ENCODE results near the gene SIGLEC11. TPM values are rescaled to one million over a fixed set of nuclear protein-coding genes. Genes with fewer than 3 reads are reported as not detected.

The SIGLEC11 gene
- total and polyA plus RNA-seq, 2 of the 13 experiments (the other 11 are each of a cell fraction or from before 2014, with no cell fraction given) = not detected

DNA sequence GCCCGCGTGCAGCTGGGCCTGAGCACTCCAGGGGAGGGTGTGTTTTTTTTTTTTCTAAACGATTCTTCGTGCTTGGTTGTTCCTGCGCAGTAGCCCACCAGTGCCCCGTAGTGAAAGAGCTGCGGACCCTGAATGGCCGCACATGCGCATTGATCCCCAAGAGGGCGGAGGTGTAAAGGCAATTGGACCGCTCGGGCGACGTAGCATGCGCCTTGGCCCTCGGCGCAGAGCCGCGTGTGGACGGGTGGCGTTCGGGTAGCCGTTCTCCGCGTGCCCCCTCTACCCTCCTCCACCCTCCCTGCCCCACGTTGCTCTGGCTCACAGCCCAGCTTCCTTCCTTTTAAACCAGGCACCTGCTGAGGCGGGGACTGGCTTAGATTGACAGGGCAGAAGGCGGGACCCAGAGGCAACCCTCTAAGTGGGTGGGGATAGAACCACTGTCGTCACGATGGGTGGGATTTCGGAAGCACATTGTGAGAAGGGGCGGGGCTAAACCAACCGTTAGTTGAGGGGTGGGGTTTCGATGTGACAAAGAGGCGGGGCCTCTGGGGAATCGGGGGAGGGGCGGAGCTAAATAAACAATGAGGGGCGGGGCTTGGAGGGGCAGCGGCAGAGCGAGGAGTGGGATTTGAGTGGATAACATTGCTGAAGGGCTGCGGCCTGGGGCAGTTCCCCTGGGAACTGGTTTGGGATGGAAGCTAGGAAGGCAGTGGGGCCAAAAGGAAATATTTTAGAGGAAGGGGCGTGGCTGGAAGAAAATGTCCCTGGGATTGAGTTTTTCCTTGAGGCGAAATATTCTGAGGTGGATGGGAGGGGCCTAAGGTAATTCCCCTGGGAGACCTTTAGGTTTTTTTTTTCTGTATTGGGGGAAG, 31.1 kb downstream of the SIGLEC11 start (continued):
- TF ChIP-seq ZNF646 (CRISPR knock-in tag; IDR thresholded peaks at IDR 0.05) (no peak), RBFOX2 (IDR thresholded peaks at IDR 0.05; ENCODE audit: low read depth, low read length) (peak; percentile 92), ARNT2 (CRISPR knock-in tag; IDR thresholded peaks at IDR 0.05; ENCODE audit: low read depth) (peak; percentile 79), MTF2 (CRISPR knock-in tag; IDR thresholded peaks at IDR 0.05; ENCODE audit: borderline replicate concordance) (no peak), ZNF556 (CRISPR knock-in tag; IDR thresholded peaks at IDR 0.05; ENCODE audit: borderline replicate concordance) (no peak), SNAPC2 (CRISPR knock-in tag; IDR thresholded peaks at IDR 0.05) (no peak), HOXA3 (CRISPR knock-in tag; IDR thresholded peaks at IDR 0.05) (peak; percentile 65; the same call in 1 of the 2 replicates), ADNP (CRISPR knock-in tag; IDR thresholded peaks at IDR 0.05) (no peak), SIX4 (CRISPR knock-in tag; IDR thresholded peaks at IDR 0.05) (peak; percentile 33; the same call in 1 of the 2 replicates), BATF2 (CRISPR knock-in tag; IDR thresholded peaks at IDR 0.05) (no peak; the same call in 1 of the 2 replicates), ZFAT (CRISPR knock-in tag; conservative IDR thresholded peaks at IDR 0.05) (0 out of 2 replicates have a peak, but pooled peaks have one; percentile 68), PAF1 (CRISPR knock-in tag; IDR thresholded peaks at IDR 0.05) (no peak), ZNF282 (IDR thresholded peaks at IDR 0.05; ENCODE audit: partially characterized antibody) (no peak), ZFP37 (CRISPR knock-in tag; IDR thresholded peaks at IDR 0.05; ENCODE audit: borderline replicate concordance) (0 out of 2 replicates have a peak, but pooled peaks have one; percentile 55), ZNF567 (CRISPR knock-in tag; IDR thresholded peaks at IDR 0.05; ENCODE audit: borderline replicate concordance) (no peak), ATF7 (IDR thresholded peaks at IDR 0.05) (no peak), ATF7 (CRISPR knock-in tag; IDR thresholded peaks at IDR 0.05) (no peak), ZSCAN20 (CRISPR knock-in tag; IDR thresholded peaks at IDR 0.05; ENCODE audit: borderline replicate concordance) (0 out of 2 replicates have a peak, but pooled peaks have one; percentile 24), TCF7L2 (IDR thresholded peaks at IDR 0.05; ENCODE audit: low read depth, low read length) (no peak), ESRRA (CRISPR knock-in tag; IDR thresholded peaks at IDR 0.05; ENCODE audit: low read depth) (peak; percentile 41; the same call in 1 of the 2 replicates), ZNF768 (CRISPR knock-in tag; IDR thresholded peaks at IDR 0.05) (peak; percentile 34; the same call in 1 of the 2 replicates), SRSF1 (optimal IDR thresholded peaks at IDR 0.05; ENCODE audit: low read depth, low read length) (no peak), U2AF1 (optimal IDR thresholded peaks at IDR 0.05; ENCODE audit: low read depth, low read length) (peak; percentile 82), MAF1 (CRISPR knock-in tag; IDR thresholded peaks at IDR 0.05; ENCODE audit: borderline replicate concordance) (no peak; the same call in 1 of the 2 replicates), PLRG1 (conservative IDR thresholded peaks at IDR 0.05) (no peak)
